GM21529 (cell line): ENCODE data around the gene NTN5.
"Not testable (repeated sequence)": the region's sequence is repeated elsewhere in the genome, so short reads cannot be mapped to it uniquely, and the experiment has no call there.

ENCODE experiments used
- ATAC-seq: cut with Tn5 transposase; IDR thresholded peaks from one replicate; pipeline ENCODE4 v1.9.1; 2021; ENCODE audit not compliant: unreplicated experiment

NTN5 gene

DNA sequence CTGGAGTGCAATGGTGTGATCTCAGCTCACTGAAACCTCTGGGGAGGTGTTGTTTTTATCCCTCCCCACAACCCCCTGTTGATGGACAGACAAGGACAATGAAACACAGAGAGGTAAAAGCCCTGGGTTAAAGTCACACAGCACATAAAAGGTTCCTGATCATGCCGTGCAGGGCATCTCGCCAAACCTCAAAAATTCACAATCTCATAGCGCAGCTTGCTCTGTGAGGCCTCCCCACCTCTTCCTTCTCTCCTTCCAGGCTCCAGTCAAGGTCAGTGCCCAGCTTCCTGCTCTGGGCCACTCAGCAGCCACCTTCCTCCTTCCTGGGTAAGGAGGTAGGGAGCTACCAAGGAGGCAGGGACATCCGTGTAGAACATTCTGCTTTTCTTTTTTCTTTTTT, 25.2 kb upstream of the NTN5 start:
- no peak for ATAC-seq

DNA sequence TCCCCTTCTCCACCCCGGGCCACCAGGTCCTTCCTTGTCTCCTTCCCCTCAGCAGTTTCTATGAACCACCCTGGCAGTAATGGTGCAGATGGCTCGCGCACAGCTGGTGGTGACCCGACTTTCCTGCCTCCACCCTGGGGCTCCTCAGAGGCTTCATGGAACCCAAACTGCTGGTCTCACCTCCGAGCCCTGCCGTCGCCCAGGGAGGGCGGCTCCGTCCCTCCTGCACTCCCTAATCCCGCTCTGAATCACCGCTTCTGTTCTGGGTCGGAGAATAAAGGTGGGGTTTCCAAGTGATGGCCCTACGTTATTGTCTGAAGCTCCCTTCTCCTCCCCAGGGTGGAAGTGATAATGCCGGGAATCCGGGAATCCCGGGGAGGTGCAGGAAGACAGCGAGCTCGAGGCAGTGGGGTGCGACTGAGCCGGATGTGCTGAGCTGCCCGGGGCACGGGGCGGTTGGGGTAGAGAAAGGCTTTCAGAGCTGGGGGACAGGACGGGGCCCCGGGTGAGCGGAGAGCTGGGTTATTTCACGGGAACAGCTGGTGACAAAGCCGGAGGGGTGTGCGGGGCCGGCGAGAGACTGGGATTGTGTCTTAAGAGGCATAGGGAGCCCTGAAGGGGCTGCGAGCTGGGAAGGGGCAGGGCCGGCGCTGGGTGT, 23.7 kb upstream of the NTN5 start:
- ATAC-seq, result no peak

DNA sequence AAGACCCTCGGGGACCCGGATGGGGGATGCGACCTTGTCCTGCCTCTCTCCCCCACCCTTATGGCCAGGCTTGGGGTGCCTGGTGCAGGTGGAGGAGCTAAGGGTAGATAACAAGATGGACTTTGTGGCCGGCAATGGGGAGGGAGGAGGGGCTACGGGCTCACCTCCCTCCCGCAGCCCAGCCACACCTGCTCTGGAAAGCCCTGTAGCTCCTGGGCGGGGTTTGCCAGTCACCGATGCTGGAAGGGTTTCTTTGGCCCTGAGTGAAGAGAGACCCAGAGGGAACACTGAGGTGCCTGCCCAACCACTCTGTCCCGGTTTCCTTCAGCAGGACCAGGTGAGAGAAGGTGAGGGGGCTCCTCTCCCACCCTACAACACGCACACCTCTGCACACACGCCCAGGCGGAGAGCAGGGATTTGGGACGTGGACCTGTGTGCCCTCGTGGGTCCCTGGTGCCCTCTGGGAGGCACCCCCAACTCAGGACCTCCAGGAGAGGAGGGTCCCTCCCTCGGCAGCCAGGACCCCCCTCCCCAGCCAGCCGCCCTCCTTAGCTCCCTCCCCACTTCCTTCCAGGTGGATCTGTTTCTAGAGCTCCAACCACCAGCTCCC, 23.0 kb upstream of the NTN5 start, which contains the start of gene FUT2:
FUT2 (plus strand) TSS at position 229 of the 610 bp plus-strand sequence. CDS start 6,986 bp downstream, outside the sequence.
- no peak for ATAC-seq

DNA sequence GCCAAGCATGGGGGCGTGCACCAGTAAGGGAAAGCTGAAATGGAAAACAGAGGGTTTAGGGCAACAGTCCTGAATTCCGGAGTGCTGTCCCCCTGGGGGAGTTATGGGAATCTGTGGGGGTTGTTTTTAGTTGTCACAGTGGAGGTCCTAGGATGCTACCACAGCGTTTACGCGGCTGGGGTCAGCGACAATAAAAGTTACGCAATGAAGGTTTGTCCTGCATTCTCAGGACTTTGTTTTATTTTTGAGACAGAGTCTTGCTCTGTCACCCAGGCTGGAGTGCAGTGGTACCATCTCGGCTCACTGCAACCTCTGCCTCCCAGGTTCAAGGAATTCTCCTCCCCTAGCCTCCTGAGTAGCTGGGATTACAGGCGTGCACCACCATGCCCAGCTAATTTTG, 20.8 kb upstream of the NTN5 start:
- not testable (repeated sequence) for ATAC-seq

DNA sequence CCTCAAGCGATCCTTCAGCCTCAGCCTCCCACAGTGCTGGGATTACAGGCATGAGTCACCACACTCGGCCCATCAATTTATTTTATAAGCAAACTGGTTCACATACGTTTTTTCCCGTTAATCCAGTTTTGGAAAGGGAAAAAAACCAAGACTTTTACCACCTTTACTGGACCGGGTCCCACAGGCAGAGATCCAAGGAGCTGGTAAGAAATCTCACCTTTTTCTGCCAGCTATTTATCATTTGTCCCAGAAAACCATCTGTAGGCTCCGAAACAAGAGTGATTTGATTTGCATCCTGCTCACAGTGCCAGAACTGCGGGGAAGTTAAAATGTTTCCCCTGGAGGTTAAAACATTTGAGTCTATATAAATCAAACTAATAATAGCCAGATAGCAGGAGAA, 16.6 kb upstream of the NTN5 start:
- ATAC-seq, result no peak

DNA sequence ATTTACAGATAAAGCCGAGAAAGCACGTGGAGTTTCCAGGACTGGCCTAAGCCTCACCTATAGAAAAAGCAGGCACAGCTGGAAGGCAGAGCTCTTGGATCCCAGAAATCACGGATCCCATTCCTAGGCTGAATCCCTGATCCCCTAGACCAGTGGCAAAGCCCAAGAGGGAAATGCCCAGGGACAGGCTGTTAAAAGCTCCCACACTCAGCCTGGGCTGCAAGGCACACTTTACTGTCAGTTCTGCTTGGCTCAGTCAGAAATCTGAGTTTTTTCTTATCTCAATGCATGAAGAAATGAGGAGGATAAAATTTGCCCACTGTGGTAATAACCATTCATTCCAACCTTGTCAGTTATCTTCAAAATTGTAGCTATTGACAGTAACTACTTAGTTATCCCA, 15.0 kb upstream of the NTN5 start:
- ATAC-seq, result no peak

DNA sequence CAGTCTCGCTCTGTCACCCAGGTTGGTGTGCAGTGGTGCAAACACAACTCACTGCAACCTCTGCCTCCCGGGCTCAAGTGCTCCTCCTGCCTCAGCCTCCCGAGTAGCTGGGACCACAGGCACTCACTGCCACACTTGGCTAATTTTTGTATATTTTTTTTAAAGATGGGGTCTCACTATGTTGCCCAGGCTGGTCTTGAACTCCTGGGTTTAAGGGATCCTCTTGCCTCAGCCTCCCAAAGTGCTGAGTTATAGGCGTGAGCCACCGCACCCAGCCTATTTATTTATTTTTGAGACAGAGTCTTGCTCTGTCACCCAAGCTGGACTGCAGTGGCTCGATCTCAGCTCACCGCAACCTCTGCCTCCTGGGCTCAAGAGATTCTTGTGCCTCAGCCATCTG, 13.8 kb upstream of the NTN5 start:
- not testable (repeated sequence) for ATAC-seq

DNA sequence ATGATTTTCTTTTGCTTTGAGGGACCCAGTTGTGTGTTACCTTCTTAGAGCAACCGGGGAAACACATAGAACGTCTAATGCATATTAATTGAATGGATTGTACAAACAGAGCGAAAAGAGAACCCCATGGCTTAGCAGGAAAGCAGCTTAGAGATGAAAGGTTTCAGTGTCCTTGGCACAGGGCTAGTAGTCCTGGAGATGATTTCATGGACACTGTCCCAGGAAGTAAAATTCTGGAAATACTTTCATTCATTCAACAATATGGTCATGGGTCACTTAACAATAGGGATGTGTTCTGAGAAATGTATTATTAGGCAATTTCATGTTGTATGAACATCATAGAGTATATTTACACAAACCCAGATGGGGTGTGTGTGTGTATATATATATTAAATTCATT, 13.3 kb upstream of the NTN5 start:
- ATAC-seq, result no peak

DNA sequence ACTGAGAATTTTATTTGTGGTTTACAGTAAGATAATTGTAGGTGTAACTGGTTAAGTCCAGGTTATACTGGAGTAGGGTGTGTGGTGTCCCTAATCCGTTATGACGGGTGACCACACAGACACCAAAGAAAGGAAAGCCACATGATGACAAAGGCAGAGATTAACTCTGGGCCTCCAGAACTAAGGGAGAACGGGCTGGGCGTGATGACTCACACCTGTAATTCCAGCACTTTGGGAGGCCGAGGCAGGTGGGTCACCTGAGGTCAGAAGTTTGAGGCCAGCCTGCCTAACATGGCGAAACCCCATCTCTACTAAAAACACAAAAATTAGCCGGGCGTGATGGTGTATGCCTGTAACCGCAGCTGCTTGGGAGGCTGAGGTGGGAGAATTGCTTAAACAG, 12.8 kb upstream of the NTN5 start:
- ATAC-seq, result no peak

DNA sequence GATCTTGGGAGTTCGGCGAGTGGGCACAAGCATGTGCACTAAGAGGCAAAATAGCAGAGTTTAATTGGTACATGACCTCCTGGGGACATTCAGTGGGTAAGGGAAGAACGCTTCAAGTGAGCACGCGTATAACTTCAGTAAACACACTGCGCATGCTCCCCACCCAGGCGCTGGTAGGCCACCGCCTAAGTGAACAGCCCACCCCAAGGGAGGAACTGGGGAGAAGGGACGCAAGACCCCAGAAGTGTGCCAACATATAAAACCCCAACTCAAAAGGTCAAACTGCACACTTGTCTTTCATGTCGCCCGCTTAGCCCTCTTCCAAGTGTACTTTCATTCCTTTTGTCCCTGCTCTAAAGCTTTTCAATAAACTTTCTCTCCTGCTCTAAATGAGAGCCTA, 10.5 kb upstream of the NTN5 start:
- no peak for ATAC-seq

DNA sequence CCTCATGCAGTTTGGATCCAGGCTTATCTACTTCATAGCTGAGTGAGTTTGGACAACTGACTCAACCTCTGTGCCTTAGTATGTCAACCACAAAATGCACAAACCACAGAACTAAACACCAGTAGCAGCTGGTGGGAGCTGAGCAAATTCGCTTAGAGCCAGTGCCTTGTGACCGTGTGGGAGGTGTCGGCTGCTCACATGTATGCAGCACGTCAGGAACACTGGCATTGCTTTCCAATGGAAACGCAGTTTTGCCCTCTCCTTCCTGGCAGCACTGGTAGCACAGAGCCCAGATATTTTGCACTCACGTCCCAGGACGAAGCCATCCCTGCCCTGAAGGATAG, 8.3 kb upstream of the NTN5 start:
- ATAC-seq, result no peak

DNA sequence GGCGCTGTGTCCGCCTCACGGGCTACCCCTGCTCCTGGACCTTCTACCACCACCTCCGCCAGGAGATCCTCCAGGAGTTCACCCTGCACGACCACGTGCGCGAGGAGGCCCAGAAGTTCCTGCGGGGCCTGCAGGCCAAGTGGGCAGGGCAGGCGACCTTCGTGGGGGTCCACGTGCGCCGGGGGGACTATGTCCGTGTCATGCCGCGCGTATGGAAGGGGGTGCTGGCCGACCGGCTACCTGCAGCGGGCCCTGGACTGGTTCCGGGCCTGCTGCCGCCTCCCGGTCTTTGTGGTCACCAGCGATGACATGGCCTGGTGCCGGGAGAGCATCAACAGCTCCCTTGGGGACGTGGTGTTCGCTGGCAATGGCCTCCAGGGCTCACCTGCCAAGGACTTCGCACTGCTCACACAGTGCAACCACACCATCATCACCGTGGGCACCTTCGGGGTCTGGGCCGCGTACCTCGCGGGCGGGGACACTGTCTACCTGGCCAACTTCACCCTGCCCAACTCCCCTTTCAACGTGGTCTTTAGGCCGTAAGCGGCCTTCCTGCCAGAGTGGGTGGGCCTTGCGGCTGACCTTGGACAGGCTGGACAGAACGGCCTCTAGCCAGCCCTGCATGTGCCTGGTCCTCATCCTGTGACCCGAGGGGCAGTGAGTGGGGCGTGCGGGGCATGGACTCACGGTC, 7.8 kb upstream of the NTN5 start:
- ATAC-seq, result no peak

DNA sequence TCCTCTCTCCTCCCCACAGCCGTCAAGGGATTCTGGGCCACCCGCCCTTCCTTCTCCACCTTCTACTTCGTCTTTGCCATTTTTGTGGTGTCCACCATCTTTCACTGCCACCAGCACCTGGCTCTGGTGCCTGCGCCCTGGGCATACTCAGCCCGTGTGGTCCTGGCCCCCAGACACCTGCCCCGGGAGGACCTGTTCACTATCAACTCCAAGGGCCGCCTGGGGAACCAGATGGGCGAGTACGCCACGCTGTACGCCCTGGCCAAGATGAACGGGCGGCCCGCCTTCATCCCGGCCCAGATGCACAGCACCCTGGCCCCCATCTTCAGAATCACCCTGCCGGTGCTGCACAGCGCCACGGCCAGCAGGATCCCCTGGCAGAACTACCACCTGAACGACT, 7.2 kb upstream of the NTN5 start:
- not testable (repeated sequence) for ATAC-seq

DNA sequence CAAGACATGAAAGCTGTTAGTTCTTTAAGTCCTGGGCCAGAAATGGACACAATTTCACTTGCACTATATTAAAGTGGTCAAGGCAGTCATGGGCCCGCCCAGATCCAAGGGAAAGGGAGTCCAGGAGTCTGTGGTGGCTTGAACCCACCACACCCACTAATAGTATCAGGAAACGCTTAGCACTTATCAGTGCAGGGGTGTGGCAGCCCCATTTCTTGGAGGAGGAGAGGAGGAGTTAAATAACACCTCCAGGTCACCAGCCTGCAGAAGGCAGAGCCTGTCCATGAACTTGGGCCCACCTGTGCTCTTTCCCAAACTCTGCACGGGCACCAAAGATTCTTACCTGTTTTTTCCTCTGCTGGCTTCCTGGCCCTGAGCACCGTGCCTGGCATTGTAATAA, 5.4 kb upstream of the NTN5 start:
- ATAC-seq, result no peak

DNA sequence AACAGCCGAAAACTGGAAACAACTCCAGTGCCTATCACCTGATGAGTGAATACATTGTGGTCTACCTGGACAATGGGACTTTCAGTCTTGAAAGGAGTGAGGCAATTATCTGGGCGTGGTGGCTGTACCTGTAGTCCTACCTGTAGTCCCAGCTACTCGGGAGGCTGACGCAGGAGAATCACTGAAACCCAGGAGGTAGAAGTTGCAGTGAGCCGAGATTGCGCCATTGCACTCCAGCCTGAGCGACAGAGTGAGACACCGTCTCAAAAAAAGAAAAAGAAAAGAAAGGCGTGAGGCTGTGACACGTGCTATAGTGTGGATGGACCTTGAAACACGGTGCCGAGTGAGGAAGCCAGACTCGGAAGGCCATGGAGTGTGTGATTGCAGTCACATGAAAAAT, 4.1 kb upstream of the NTN5 start:
- no peak for ATAC-seq

DNA sequence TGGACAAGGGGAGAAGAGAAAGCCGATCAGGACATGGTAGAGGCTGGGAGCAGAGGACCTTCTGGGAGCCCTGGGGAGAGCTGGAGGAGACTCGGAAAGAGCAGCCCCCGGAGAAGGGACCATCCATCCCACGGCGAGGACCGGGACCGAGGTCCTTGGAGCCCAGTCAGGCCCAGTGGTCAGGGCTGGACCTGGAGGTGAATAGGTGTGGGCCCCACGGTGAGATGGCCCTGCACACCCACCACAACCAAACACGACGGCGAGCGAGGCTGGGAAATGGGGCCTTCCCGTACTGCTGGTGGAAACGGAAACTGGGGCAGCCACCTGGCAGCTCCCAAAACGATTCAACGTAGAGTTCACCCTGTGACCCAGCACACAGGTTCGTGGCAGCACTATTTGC, 3.7 kb upstream of the NTN5 start:
- no peak for ATAC-seq

DNA sequence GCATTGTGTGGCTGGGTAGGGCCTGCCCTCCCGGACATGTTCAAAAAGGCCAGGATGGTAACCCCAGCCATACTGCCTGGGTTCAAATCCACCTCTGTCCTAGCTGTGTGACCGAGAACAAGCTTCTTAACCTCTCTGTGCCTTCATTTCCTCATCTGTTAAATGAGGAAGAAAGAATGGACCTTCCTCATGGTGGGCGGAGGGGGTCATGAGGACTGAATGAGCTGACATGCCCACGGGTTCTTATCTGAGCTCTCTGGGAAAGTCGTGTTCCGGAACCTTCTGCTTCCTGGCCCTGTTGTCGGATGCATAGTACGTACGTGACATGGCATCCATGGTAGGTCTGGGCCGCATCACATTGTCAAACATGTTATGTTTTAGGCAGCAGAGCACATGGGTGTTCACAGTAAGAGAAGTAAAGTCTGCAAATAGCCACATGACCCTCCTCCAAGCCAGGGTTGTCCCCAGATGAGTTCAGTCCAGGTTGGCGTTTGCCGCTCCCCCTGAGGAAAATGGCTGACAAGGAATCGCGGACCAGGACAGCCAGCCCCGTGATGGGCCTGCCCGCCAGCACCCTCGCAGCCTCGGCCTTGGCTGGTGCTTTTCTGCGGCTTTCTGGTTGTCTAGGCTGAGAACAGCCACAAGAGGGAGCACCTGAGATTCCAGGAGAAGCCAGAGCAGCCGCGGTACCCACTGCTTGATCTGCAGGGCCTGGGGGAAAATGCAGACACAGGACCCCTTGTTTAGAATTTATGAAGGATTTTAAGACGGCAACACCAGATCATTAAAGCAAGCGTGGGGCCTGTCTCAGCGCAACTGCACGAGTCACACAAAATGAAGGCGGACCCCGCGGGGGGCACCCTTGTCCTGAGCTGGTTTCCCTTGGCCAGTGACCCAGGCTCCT, 2.4 kb upstream of the NTN5 start:
- no peak for ATAC-seq

DNA sequence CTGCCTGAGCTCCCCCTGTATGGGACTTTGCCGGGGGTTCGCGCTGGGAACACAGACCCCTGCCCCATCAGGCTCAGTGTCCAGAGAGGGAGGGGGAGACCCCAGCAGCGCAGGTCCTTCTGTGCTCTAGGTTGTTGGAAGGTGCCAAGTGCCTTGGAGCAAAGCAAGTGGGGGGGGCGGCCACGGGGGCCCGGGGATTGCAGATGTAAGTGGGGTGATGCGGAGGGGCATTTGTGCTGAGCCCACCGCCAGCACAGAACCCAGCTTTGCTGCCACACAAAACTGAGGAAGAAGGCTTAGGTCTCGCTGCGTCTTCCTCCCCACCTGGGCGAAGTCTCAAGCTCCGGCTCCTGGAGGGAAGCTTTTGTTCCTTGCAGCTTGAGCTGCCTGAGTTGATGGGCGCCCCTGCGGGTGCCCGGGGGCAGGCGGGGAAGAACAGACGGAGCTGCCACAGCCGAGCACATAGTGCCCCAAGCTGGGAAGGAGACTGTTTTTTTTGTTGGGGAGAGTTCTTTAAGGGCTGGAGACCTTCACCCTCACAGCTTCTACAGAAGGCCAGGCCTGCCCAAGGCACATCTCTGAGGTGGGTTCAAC, 1.5 kb upstream of the NTN5 start:
- ATAC-seq, result no peak

DNA sequence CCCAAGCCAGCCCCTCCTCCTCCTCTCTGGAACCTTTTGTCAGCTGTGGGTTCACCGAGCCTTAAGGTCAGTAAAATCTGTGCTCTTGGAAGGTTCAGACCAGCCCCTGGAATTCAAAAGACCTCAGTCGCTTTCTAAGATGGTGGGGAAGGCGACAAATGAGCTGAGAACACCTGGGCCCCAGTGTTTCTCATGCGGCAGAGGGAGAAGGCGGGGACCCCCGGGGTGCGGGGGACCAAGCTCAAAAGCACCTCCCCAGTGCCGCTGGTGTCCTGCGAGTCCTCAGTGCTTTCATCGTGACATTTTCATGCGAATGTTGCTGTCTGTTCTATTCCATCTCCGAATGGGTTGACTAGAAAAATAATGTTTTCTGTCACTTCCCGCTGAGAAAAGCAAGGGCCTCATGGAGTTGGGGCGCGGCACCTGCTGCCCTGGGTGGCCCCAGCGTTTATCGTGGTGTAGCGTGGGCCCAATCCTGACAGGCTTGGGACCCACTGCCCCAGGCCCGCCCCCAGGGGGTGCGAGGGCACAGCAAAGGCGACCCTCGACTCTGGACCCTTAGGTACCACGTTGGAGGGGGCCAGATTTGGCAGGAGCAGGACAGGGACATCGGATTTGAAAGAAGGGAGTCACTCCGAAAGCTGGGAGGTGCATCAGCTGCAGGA, 751 bp upstream of the NTN5 start:
- ATAC-seq, result no peak

DNA sequence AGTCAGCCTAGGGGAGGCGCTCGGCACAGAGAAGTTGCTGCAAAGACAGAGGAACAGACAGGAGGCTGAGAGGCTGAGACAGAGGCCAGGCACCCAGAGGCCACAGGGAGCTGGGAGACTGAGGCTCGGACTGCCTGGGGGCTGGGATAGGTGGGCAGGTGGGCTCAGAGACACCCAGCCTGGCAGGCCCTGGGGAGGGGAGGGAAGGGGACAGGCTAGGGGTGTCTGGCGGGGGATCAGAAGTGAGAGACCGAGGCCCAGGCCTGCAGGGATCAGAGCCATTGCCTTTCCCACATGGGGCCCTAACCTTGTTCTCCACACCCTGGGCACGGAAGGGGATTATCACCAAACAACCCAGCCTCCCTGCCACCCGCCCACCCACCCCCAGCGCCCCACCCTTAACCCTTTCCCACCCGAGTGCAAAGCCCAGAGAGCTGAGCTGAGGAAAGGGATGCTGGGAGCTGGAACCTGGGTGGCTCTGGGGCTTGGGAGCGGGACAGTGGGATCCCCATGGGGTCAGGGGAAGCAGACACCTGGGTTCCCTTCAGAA, 1.3 kb downstream of the NTN5 start:
- no peak for ATAC-seq
